OCI-LY7 (cell line): ENCODE data around the gene SLC30A7.

Experiments
- CTCF ChIP-seq: fragments of 200-600 bp; sonication (generic); conservative IDR thresholded peaks from 2 replicates; pipeline ENCODE4 v1.5.1; 2014; ENCODE audit warnings: mild to moderate bottlenecking, antibody characterized with exemption, low read length, moderate library complexity, mixed read lengths
- EZH2phosphoT487 ChIP-seq: fragments of 200-600 bp; sonication (generic); IDR thresholded peaks from 2 replicates; pipeline ENCODE4 v1.6.1; 2018; ENCODE audit warnings: low read depth, borderline replicate concordance, mild to moderate bottlenecking, mixed run types, antibody characterized with exemption, low read length, moderate library complexity, mixed read lengths

GRCh38 chr1:101028466-101028865 is 132.6 kb downstream of the SLC30A7 start:
- TF ChIP-seq CTCF (no peak), EZH2phosphoT487 (no peak)
